ENCODE measurements around the gene HS6ST3. TPM values are rescaled to one million over a fixed set of nuclear protein-coding genes. Genes with fewer than 3 reads are reported as not detected.
"Not testable (repeated sequence)": the region's sequence is repeated elsewhere in the genome, so short reads cannot be mapped to it uniquely, and the experiment has no call there.

The HS6ST3 gene
- not detected for polyA plus RNA-seq (ENCODE audit: low read depth in 6 of 6)

DNA sequence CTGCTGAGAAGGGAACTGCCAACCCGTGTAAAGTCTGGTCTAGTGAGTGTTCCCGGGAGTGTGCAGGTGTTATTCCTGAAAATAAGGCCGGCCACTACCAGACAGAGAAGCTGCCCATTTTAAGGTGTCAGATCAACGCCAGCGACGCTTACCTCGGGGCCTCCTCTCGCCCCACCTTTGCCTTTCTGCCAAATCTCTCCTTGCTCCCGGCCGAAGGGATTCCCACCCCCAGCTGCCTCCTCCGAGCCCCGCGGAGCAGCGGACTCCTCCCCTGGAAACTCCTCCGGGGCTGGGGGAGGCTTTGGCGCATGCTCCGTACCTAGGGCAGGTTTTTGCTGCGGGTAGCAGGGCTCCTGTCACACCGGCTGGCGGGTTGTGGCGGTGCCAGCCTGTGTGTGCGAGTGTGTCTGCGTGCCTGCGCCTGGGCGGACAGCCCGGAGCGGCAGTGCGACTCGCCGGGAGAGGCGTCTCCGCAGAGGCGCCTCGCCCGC is at the start of gene HS6ST3:
TSS of gene HS6ST3 (plus strand) at position 359 of the 491 bp plus-strand sequence.
- peak within 1 kb of the TSS in 4 of 8 donors; percentile 26 to 59 (median 44) for H3K4me3 Mint-ChIP-seq
- no peak for DNase-seq
- peaks cover 0 to 10% (median 0%) of the 10 kb centered on the region in 3 donors for H3K4me1 Mint-ChIP-seq
- ATAC-seq (ENCODE audit: low read depth in 2 of 2): no peak
- H3K9me3 Mint-ChIP-seq: peaks cover 0 to 8% (median 2%) of the 10 kb centered on the region in 7 donors
- H3K27ac Mint-ChIP-seq: no peak within 1 kb of the TSS
- peaks cover 55 to 73% (median 70%) of the 10 kb centered on the region in 3 donors for H3K27me3 Mint-ChIP-seq
- H3K36me3 Mint-ChIP-seq: no peaks in the 10 kb centered on the region

DNA sequence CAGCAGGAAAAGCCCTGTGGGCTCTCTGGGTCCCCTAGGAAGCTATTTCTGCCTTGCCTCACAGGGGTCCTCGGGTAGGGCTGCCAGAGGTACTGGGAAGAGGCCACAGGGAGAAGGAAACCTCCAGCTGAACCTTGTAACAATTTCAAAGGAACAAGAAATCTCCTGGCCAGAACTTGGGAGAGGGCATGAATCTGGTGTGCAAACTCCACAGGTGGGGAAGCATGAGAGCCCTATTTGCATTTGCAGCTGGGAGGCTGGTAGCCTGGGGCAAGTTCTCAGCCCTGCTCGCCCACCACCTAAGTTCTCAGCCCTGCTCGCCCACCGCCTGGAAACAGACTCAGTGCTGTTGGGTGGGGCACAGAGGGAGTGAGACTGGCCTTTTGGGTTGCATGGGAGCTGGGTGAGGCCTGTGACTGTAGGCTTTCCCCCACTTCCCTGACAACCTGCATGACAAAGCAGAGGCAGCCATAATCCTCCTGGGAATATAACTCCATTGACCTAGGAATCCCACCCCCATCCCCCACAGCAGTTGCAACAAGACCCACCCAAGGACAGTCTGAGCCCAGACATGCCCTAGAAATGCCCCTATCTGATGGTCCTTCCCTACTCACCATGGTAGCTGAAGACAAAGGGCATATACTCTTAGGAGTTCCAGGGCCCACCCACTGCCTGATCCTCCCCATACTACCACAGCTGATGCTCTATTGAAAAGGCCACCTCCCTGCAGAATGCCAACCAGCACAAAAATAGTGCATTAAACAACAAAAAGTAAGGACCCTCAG is 48.4 kb upstream of the HS6ST3 start:
- peaks cover 4 to 20% (median 12%) of the 10 kb centered on the region in 7 donors for H3K9me3 Mint-ChIP-seq
- no peak overlapping the region for H3K27ac Mint-ChIP-seq
- H3K27me3 Mint-ChIP-seq: peaks cover 0 to 9% (median 6%) of the 10 kb centered on the region in 3 donors
- peaks cover 0 to 9% of the 10 kb centered on the region in 2 donors for H3K36me3 Mint-ChIP-seq
- no peak for ATAC-seq (ENCODE audit: low read depth in 2 of 2)
- H3K4me3 Mint-ChIP-seq: no peak overlapping the region
- no peaks in the 10 kb centered on the region for H3K4me1 Mint-ChIP-seq
- DNase-seq: no peak

DNA sequence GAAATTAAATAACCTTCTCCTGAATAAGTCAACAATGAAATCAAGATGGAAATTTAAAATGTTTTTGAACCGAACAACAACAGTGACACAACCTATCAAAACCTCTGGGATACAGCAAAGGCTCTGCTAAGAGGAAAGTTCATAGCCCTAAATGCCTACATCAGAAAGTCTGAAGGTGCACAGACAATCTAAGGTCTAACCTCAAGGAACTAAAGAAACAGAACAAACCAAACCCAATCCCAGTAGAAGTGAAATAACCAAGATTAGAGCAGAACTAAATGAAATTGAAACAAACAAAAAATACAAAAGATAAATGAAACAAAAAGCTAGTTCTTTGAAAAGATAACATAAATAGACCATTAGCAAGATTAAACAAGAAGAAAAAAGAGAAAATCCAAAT is 45.7 kb upstream of the HS6ST3 start:
- peaks cover 0 to 9% of the 10 kb centered on the region in 2 donors for H3K36me3 Mint-ChIP-seq
- DNase-seq: no peak
- no peak overlapping the region for H3K4me3 Mint-ChIP-seq
- no peak for ATAC-seq (ENCODE audit: low read depth in 2 of 2)
- H3K27ac Mint-ChIP-seq: no peak overlapping the region
- H3K27me3 Mint-ChIP-seq: peaks cover 0 to 24% (median 16%) of the 10 kb centered on the region in 3 donors
- no peaks in the 10 kb centered on the region for H3K4me1 Mint-ChIP-seq
- peaks cover 8 to 22% (median 14%) of the 10 kb centered on the region in 7 donors for H3K9me3 Mint-ChIP-seq

DNA sequence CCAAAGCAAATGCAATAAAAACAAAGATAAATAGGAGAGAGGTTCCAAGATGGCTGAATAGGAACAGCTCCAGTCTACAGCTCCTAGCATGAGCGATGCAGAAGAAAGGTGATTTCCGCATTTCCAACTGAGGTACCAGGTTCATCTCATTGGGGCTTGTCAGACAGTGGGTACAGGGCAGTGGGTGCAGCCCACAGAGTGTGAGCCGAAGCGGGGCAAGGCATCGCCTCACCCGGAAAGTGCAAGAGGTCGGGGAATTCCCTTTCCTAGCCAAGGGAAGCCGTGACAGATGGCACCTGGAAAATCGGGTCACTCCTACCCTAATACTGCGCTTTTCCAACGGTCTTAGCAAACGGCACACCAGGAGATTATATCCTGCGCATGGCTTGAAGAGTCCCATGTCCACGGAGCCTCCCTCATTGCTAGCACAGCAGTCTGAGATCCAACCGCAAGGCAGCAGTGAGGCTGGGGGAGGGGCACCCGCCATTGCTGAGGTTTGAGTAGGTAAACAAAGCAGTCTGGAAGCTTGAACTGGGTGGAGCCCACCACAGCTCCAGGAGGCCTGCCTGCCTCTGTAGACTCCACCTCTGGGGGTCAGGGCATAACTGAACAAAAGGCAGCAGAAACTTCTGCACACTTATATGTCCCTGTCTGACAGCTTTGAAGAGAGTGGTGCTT is 43.3 kb upstream of the HS6ST3 start:
- not testable (repeated sequence) for H3K27ac Mint-ChIP-seq; H3K4me1 Mint-ChIP-seq; H3K4me3 Mint-ChIP-seq; ATAC-seq (ENCODE audit: low read depth in 2 of 2); H3K36me3 Mint-ChIP-seq; DNase-seq
- H3K27me3 Mint-ChIP-seq: peaks cover 0 to 40% (median 36%) of the 10 kb centered on the region in 3 donors
- H3K9me3 Mint-ChIP-seq: peaks cover 12 to 27% (median 20%) of the 10 kb centered on the region in 7 donors

DNA sequence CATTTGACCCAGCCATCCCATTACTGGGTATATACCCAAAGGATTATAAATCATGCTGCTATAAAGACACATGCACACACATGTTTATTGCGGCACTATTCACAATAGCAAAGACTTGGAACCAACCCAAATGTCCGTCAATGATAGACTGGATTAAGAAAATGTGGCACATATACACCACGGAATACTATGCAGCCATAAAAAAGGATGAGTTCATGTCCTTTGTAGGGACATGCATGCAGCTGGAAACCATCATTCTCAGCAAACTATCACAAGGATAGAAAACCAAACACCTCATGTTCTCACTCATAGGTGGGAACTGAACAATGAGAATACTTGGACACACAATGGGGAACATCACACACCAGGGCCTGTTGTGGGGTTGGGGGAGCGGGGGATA is 39.0 kb upstream of the HS6ST3 start:
- H3K4me3 Mint-ChIP-seq; H3K4me1 Mint-ChIP-seq; DNase-seq; ATAC-seq (ENCODE audit: low read depth in 2 of 2); H3K27ac Mint-ChIP-seq: not testable (repeated sequence)
- Mint-ChIP-seq H3K9me3 (peaks cover 5 to 35% (median 20%) of the 10 kb centered on the region in 7 donors), H3K36me3 (peaks cover 4 to 10% of the 10 kb centered on the region in 2 donors), H3K27me3 (peaks cover 27 to 57% (median 56%) of the 10 kb centered on the region in 3 donors)

DNA sequence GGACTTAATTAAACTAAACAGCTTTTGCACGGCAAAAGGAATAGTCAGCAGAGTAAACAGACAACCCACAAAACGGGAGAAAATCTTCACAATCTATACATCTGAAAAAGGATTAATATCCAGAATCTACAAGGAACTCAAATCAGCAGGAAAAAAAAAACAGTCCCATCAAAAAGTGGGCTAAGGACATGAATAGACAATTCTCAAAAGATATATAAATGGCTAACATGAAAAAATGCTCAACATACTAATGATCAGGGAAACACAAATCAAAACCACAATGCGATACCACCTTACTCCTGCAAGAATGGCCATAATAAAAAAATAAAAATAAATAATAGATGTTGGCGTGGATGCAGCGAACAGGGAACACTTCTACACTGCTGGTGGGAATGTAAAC is 38.4 kb upstream of the HS6ST3 start:
- not testable (repeated sequence) for H3K27ac Mint-ChIP-seq; ATAC-seq (ENCODE audit: low read depth in 2 of 2); H3K36me3 Mint-ChIP-seq; DNase-seq; H3K4me1 Mint-ChIP-seq
- Mint-ChIP-seq H3K27me3 (peaks cover 27 to 58% (median 52%) of the 10 kb centered on the region in 3 donors), H3K4me3 (peak overlapping the region in 1 of 8 donors; percentile 18), H3K9me3 (peaks cover under 1 to 31% (median 19%) of the 10 kb centered on the region in 7 donors)

DNA sequence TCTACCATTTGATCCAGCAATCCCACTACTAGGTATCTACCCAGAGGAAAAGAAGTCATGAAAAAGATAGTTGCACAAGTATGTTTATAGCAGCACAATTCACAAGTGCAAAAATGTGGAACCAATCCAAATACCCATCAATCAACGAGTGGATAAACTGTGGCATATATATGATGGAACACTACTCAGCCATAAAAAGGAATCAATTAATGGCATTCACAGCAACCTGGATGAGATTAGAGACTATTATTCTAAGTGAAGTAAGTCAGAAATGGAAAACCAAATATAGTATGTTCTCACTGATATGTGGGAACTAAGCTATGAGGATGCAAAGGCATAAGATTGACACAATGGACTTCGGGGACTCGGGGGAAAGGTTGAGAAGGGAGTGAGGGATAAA is 38.0 kb upstream of the HS6ST3 start:
- peak overlapping the region in 2 of 8 donors; percentile 84 to 88 for H3K4me3 Mint-ChIP-seq
- ATAC-seq (ENCODE audit: low read depth in 2 of 2): not testable (repeated sequence)
- peaks cover 27 to 60% (median 52%) of the 10 kb centered on the region in 3 donors for H3K27me3 Mint-ChIP-seq

DNA sequence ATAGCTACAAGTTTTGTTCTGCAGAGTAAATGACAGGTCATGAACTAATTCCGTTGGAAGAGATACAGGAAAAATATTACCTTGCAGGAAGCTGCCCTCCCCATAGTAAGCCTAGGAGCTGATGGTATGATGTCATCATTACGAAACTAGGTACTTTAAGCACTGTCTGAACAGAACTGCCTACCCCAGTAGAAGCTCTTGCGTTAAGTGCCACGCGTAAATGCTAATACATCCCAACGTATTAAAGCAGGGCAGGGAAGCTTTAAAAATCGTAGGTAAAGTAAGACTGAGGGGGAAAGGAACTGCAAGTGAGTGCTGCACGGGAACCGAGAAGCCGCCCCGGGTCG is 37.3 kb upstream of the HS6ST3 start:
- Mint-ChIP-seq H3K36me3 (peaks cover 4 to 9% of the 10 kb centered on the region in 2 donors), H3K27ac (peak overlapping the region in 1 of 6 donors; percentile 70), H3K27me3 (peaks cover 27 to 60% (median 52%) of the 10 kb centered on the region in 3 donors), H3K4me3 (peak overlapping the region in 7 of 8 donors; percentile 63 to 88 (median 79)), H3K9me3 (peaks cover 0 to 34% (median 19%) of the 10 kb centered on the region in 7 donors), H3K4me1 (peaks cover 8 to 10% (median 8%) of the 10 kb centered on the region in 3 donors)
- no peak for DNase-seq
- no peak for ATAC-seq (ENCODE audit: low read depth in 2 of 2)

More for the DNA sequence above, 38.0 kb upstream of the HS6ST3 start:
- DNase-seq, H3K27ac Mint-ChIP-seq, H3K36me3 Mint-ChIP-seq, H3K4me1 Mint-ChIP-seq: not testable (repeated sequence)
- H3K9me3 Mint-ChIP-seq: peaks cover 0 to 31% (median 19%) of the 10 kb centered on the region in 7 donors

DNA sequence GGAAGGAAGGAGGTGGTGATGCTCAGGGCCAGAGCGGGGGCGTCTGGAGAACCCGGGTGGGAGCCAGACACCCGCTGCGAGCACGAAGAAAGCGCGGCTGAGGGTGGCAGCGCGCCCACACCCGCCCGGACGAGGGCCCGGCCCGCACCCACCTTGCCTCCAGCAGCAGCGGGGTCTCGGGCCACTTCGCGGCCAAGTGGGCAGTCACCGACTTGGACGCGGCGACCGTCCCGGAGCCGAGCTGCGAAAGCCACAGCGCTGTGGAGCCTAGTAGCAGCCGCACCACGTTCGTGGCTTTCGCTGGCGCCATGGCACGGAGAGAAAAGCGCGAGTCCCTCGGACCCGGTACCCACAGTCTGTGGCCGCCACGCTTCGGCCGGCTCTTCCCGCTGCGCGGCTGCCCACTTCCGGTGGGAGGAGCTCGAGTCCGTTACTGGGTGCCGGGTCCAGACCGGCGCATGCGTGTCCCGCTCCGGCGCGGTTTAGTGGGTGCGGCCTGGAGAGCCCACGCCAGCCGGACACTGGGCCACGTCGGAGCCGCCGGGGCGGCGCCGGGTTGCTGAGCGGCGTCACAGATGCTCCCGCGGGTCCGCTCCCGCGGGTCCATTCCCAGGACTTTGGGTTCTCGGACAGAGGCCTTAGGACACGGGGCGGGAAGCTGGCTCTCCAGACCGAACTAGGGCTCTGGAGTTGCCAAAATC is 36.8 kb upstream of the HS6ST3 start, which contains the start of gene UGGT2:
TSS of gene UGGT2 (minus strand) at position 399 of the 701 bp plus-strand sequence. CDS start at position 310, 89 bp downstream.
- ATAC-seq (ENCODE audit: low read depth in 2 of 2): peak in 1 of 2 donors; percentile 51
- Mint-ChIP-seq H3K9me3 (peaks cover 0 to 36% (median 18%) of the 10 kb centered on the region in 7 donors), H3K27me3 (peaks cover 27 to 56% (median 47%) of the 10 kb centered on the region in 3 donors), H3K4me3 (peak within 1 kb of the TSS in 7 of 8 donors; percentile 63 to 88 (median 79)), H3K27ac (peak within 1 kb of the TSS in 1 of 6 donors; percentile 70), H3K36me3 (peaks cover 4 to 9% of the 10 kb centered on the region in 2 donors), H3K4me1 (peaks cover 8 to 10% (median 8%) of the 10 kb centered on the region in 3 donors)
- no peak for DNase-seq

DNA sequence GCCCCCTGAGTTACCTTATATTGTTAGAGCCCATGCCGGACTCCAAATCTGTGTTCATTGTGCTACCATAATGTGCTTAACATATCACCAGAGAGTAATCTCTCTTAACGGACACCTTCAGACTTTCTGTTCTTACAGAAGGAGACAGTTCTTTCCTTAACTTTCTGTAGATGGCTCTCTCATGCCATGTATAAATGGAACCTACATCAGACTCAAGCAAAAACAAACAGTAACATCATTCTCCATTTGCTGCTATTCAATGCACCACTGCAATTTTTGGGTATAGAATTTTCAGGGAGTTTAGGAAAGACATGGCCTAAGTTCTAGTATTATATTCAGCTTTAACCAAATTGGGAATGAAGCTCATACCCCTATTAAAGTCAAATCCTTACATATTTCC is 24.1 kb upstream of the HS6ST3 start:
- H3K27me3 Mint-ChIP-seq: no peaks in the 10 kb centered on the region
- no peak for ATAC-seq (ENCODE audit: low read depth in 2 of 2)

DNA sequence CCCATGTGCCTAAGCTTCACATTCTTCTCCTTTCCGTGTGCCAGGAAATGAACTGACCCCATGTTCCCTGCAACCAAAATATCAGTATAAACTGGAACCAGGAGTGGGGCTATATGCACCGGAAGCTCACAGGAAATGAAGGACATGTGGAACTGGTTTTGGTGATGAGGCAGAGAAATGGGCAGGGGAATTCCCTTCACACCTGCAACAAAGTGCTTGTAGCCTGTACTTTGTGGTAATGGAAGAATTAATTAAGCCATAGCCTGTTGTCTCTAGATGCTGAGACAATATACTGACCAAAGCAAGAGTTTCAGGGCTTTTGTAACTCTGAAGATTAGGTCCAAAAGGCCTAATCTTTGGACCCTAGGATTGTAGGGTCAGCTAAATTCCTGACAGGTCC is 21.2 kb upstream of the HS6ST3 start:
- Mint-ChIP-seq H3K27me3 (no peaks in the 10 kb centered on the region), H3K36me3 (no peaks in the 10 kb centered on the region), H3K9me3 (peaks cover 1 to 24% (median 5%) of the 10 kb centered on the region in 7 donors), H3K27ac (no peak overlapping the region), H3K4me1 (no peaks in the 10 kb centered on the region), H3K4me3 (no peak overlapping the region)
- DNase-seq (no peak), ATAC-seq (ENCODE audit: low read depth in 2 of 2) (no peak)

More for the DNA sequence above, 24.1 kb upstream of the HS6ST3 start:
- no peaks in the 10 kb centered on the region for H3K4me1 Mint-ChIP-seq
- no peaks in the 10 kb centered on the region for H3K36me3 Mint-ChIP-seq
- H3K9me3 Mint-ChIP-seq: peaks cover 1 to 24% (median 4%) of the 10 kb centered on the region in 7 donors
- no peak for DNase-seq
- H3K27ac Mint-ChIP-seq: no peak overlapping the region
- H3K4me3 Mint-ChIP-seq: no peak overlapping the region

DNA sequence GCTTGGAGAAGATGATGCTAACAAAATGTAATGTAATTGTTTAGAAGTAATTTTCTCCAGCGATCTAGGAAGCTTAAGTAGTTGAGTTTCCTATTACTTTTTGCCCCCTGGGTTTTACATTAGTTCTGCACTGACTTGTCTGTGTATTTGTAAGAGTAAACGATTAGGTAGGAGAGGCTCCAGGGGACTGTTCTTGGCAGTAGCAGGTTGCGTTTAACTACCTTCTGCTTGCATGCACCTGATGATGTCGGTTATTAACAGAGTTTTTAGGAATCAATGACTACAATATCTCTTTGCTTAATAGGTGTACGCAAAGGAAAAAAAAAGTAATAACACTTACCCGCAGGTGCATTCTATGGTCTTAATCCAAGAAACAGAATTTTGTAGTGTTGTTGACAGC is 18.4 kb upstream of the HS6ST3 start:
- no peaks in the 10 kb centered on the region for H3K36me3 Mint-ChIP-seq
- ATAC-seq (ENCODE audit: low read depth in 2 of 2) (no peak), DNase-seq (no peak)
- H3K27ac Mint-ChIP-seq: no peak overlapping the region
- no peak overlapping the region for H3K4me3 Mint-ChIP-seq
- H3K4me1 Mint-ChIP-seq: no peaks in the 10 kb centered on the region
- H3K27me3 Mint-ChIP-seq: peaks cover 0 to 2% (median 0%) of the 10 kb centered on the region in 3 donors
- peaks cover 0 to 14% (median 4%) of the 10 kb centered on the region in 7 donors for H3K9me3 Mint-ChIP-seq

DNA sequence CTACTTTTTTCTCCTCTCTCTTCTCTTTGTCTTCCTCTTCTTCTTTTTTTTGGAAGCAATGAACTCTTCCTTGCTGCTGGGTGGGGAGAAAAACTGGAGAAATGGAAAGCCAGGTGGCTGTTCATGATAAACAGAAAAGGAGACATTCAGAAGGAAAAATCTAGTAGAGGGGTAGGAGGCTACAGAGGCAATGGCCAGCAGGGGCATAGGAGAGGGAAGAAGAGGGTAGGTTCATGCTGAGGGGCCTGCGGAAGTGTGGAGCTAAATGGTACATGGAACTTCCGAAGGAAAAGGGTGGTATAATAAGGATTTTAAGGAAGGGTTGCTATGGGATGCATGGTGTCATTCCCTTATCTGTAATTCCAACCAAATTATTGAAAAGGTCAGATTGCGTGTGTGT is 17.5 kb upstream of the HS6ST3 start:
- no peaks in the 10 kb centered on the region for H3K36me3 Mint-ChIP-seq
- peaks cover 0 to 15% (median 4%) of the 10 kb centered on the region in 7 donors for H3K9me3 Mint-ChIP-seq
- no peak overlapping the region for H3K27ac Mint-ChIP-seq
- DNase-seq (no peak), ATAC-seq (ENCODE audit: low read depth in 2 of 2) (no peak)
- H3K27me3 Mint-ChIP-seq: peaks cover 0 to 7% (median 5%) of the 10 kb centered on the region in 3 donors
- no peaks in the 10 kb centered on the region for H3K4me1 Mint-ChIP-seq
- H3K4me3 Mint-ChIP-seq: no peak overlapping the region
